ENCODE measurements around the gene WWOX. TPM values are rescaled to one million over a fixed set of nuclear protein-coding genes. Genes with fewer than 3 reads are reported as not detected.
"Not testable (repeated sequence)": the region's sequence is repeated elsewhere in the genome, so short reads cannot be mapped to it uniquely, and the experiment has no call there.

The WWOX gene
- polyA plus RNA-seq, 1 donor from 2014 or later = 25.6 TPM

GRCh38 chr16:78689028-78689427 lies 589.6 kb downstream of the WWOX start:
- Histone ChIP-seq H3K27ac (ENCODE audit: low read length) (no peak overlapping the region), H4K20me1 (ENCODE audit: insufficient read depth) (no peaks in the 10 kb centered on the region), H3K4me2 (ENCODE audit: low read length) (no peak overlapping the region), H3K9ac (ENCODE audit: low read length) (no peak overlapping the region), H3K79me2 (replicated peaks; ENCODE audit: insufficient read depth, low read length) (no peaks in the 10 kb centered on the region), H3K27me3 (ENCODE audit: insufficient read depth, low read depth, low read length) (no peaks in the 10 kb centered on the region), H3K9me2 (ENCODE audit: insufficient read depth, low read length) (no peaks in the 10 kb centered on the region), H3K9me3 (ENCODE audit: low read length) (no peaks in the 10 kb centered on the region), H3F3A (ENCODE audit: insufficient read depth, low read length, poor library complexity, severe bottlenecking) (no peaks in the 10 kb centered on the region), H3K36me3 (ENCODE audit: insufficient read depth, low read length) (no peaks in the 10 kb centered on the region), H2AFZ (ENCODE audit: low read depth, low read length) (no peak overlapping the region), H3K4me3 (ENCODE audit: low read length) (no peak overlapping the region)
- TF ChIP-seq RAD21 (conservative IDR thresholded peaks at IDR 0.05) (no peak), MXI1 (conservative IDR thresholded peaks at IDR 0.05; ENCODE audit: poor library complexity, severe bottlenecking) (no peak), REST (IDR thresholded peaks at IDR 0.05; ENCODE audit: borderline replicate concordance) (no peak), SMC3 (conservative IDR thresholded peaks at IDR 0.05; ENCODE audit: poor library complexity) (no peak), EP300 (conservative IDR thresholded peaks at IDR 0.05; ENCODE audit: poor library complexity, severe bottlenecking) (no peak), EZH2 (IDR thresholded peaks at IDR 0.05; ENCODE audit: borderline replicate concordance, insufficient read depth, low read length, poor library complexity, severe bottlenecking) (no peak), TAF1 (IDR thresholded peaks at IDR 0.05; ENCODE audit: low read depth) (no peak)

DNA sequence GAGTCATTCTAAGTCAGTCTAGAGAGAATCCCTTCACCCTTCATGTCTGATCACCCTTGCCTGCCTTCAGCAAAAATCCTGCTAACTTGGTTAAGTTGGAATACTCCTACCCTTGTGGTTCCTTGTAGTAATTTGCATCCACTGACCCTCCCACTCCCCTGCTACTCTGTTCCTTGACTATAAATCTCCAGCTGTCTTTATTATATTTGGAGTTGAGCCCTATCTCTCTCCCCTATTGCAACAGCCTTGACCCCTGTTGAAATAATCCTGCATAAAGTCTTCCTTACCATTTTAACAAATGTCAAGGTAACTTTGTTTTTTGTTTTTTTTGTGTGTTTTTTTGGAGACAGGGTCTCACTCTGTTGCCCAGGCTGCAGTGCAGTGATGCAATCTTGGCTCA lies 590.1 kb downstream of the WWOX start:
- no peak overlapping the region for H3K9ac ChIP-seq (ENCODE audit: low read length)
- no peak overlapping the region for H2AFZ ChIP-seq (ENCODE audit: low read depth, low read length)
- H3K9me3 ChIP-seq (ENCODE audit: low read length) = no peaks in the 10 kb centered on the region
- no peaks in the 10 kb centered on the region for H3K36me3 ChIP-seq (ENCODE audit: insufficient read depth, low read length)
- no peaks in the 10 kb centered on the region for H4K20me1 ChIP-seq (ENCODE audit: insufficient read depth)
- H3K79me2 ChIP-seq (replicated peaks; ENCODE audit: insufficient read depth, low read length) = no peaks in the 10 kb centered on the region
- H3K4me2 ChIP-seq (ENCODE audit: low read length) = no peak overlapping the region
- no peak overlapping the region for H3K27ac ChIP-seq (ENCODE audit: low read length)
- no peaks in the 10 kb centered on the region for H3K27me3 ChIP-seq (ENCODE audit: insufficient read depth, low read depth, low read length)
- H3F3A ChIP-seq (ENCODE audit: insufficient read depth, low read length, poor library complexity, severe bottlenecking) = no peaks in the 10 kb centered on the region
- TF ChIP-seq TAF1 (IDR thresholded peaks at IDR 0.05; ENCODE audit: low read depth) (no peak), SMC3 (conservative IDR thresholded peaks at IDR 0.05; ENCODE audit: poor library complexity) (no peak)
- H3K4me3 ChIP-seq (ENCODE audit: low read length) = no peak overlapping the region
- no peaks in the 10 kb centered on the region for H3K9me2 ChIP-seq (ENCODE audit: insufficient read depth, low read length)

GRCh38 chr16:78690510-78690909 lies 591.1 kb downstream of the WWOX start:
- Histone ChIP-seq H3K27me3 (ENCODE audit: insufficient read depth, low read depth, low read length) (no peaks in the 10 kb centered on the region), H3F3A (ENCODE audit: insufficient read depth, low read length, poor library complexity, severe bottlenecking) (no peaks in the 10 kb centered on the region), H3K79me2 (replicated peaks; ENCODE audit: insufficient read depth, low read length) (no peaks in the 10 kb centered on the region), H3K9me3 (ENCODE audit: low read length) (no peaks in the 10 kb centered on the region), H3K9me2 (ENCODE audit: insufficient read depth, low read length) (no peaks in the 10 kb centered on the region), H3K36me3 (ENCODE audit: insufficient read depth, low read length) (no peaks in the 10 kb centered on the region), H2AFZ (ENCODE audit: low read depth, low read length) (no peak overlapping the region), H3K4me3 (ENCODE audit: low read length) (no peak overlapping the region), H4K20me1 (ENCODE audit: insufficient read depth) (no peaks in the 10 kb centered on the region), H3K27ac (ENCODE audit: low read length) (no peak overlapping the region), H3K9ac (ENCODE audit: low read length) (no peak overlapping the region), H3K4me2 (ENCODE audit: low read length) (no peak overlapping the region)
- TF ChIP-seq SMC3 (conservative IDR thresholded peaks at IDR 0.05; ENCODE audit: poor library complexity) = no peak
- TF ChIP-seq TAF1 (IDR thresholded peaks at IDR 0.05; ENCODE audit: low read depth) = no peak
- TF ChIP-seq POLR2AphosphoS5 (IDR thresholded peaks at IDR 0.05) = no peak
- TF ChIP-seq EP300 (conservative IDR thresholded peaks at IDR 0.05; ENCODE audit: poor library complexity, severe bottlenecking) = no peak
- TF ChIP-seq RAD21 (conservative IDR thresholded peaks at IDR 0.05) = no peak
- TF ChIP-seq MXI1 (conservative IDR thresholded peaks at IDR 0.05; ENCODE audit: poor library complexity, severe bottlenecking) = no peak
- TF ChIP-seq CTCF (IDR thresholded peaks at IDR 0.05; ENCODE audit: poor library complexity, severe bottlenecking) = no peak
- no peak for TF ChIP-seq EZH2 (IDR thresholded peaks at IDR 0.05; ENCODE audit: borderline replicate concordance, insufficient read depth, low read length, poor library complexity, severe bottlenecking)

DNA sequence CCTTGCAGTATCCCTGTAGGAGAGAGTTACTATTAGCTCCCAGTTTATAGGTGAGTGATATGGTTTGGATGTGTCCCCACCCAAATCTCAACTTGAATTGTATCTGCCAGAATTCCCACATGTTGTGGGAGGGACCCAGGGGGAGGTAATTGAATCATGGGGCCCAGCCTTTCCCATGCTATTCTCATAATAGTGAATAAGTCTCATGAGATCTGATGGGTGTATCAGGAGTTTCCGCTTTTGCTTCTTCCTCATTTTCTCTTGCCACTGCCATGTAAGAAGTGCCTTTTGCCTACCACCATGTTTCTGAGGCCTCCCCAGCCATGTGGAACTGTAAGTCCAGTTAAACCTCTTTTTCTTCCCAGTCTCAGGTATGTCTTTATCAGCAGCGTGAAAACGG lies 592.3 kb downstream of the WWOX start:
- H3K9me3 ChIP-seq (ENCODE audit: low read length); H3K27ac ChIP-seq (ENCODE audit: low read length); H3K36me3 ChIP-seq (ENCODE audit: insufficient read depth, low read length); H3K9me2 ChIP-seq (ENCODE audit: insufficient read depth, low read length); H2AFZ ChIP-seq (ENCODE audit: low read depth, low read length); H3K4me3 ChIP-seq (ENCODE audit: low read length); H4K20me1 ChIP-seq (ENCODE audit: insufficient read depth); H3K4me2 ChIP-seq (ENCODE audit: low read length); H3K79me2 ChIP-seq (replicated peaks; ENCODE audit: insufficient read depth, low read length); H3K9ac ChIP-seq (ENCODE audit: low read length); H3F3A ChIP-seq (ENCODE audit: insufficient read depth, low read length, poor library complexity, severe bottlenecking); H3K27me3 ChIP-seq (ENCODE audit: insufficient read depth, low read depth, low read length): not testable (repeated sequence)

Data from neural cell (in vitro differentiated cells).